Measurements from ENCODE around the gene FOXP3. TPM values are rescaled to one million over a fixed set of nuclear protein-coding genes. Genes with fewer than 3 reads are reported as not detected.

Gene FOXP3
- total and polyA plus RNA-seq, 2 of the 8 experiments (the other 6 are each of a cell fraction or from before 2014, with no cell fraction given): 0.37 to 0.54 TPM

DNA sequence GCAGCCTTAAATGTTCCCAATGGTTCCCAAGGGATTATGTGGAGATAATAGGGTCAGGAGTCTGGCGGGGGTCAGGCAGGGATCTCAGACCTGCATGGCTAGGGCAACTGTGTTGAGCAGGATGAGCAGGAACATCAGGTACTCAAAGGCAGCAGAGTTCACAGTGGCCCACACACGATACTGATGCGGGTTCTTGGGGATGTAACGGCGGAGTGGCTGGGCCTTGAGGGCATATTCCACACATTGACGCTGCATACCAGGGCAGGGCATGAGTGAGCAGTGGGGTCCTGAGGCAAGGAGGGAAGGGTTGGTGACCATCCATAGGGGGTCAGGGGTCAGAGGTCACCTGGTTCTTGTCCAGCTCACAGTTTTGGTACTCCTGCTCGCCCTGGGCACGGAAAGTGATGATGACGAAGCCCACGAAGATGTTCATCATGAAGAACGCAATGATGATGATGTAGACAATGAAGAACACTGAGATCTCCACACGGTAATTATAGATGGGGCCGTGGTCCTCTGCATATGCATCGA lies 49.4 kb downstream of the FOXP3 start:
- no peak overlapping the region for H3K23ac ChIP-seq (ENCODE audit: insufficient read length)
- no peak overlapping the region for H3K4ac ChIP-seq (replicated peaks; ENCODE audit: insufficient read length, low read depth, low read length)
- no peaks in the 10 kb centered on the region for H3K23me2 ChIP-seq (ENCODE audit: low read depth, low read length)
- H2BK12ac ChIP-seq (ENCODE audit: low read depth, low read length): no peak overlapping the region
- H4K91ac ChIP-seq (replicated peaks; ENCODE audit: insufficient read length, low read length): no peak overlapping the region
- no peaks in the 10 kb centered on the region for H3K36me3 ChIP-seq (ENCODE audit: control insufficient read depth in 2 of 4, insufficient read depth in 4 of 4, low read length in 3 of 4)
- no peak overlapping the region for H3K18ac ChIP-seq (ENCODE audit: extremely low read depth, low read length)
- 90% methylated on average over 14 of the region's 14 CpGs; no CpG with 5 or more reads in 1 of the 2 experiments for WGBS, 2 experiments (ENCODE audit: extremely low coverage in 1 of 2, insufficient coverage in 1 of 2, insufficient read length in 1 of 2, insufficient replicate concordance in 2 of 2, low coverage in 1 of 2, low lambda C conversion rate in 2 of 2, missing lambda C conversion rate in 1 of 2)
- ChIA-PET POLR2A (ENCODE audit: partially characterized antibody) (no interaction called here), CTCF (ENCODE audit: partially characterized antibody) (no interaction called here)
- DNase-seq (ENCODE audit: low read depth in 1 of 2, low spot score in 2 of 2) (no peak), FAIRE-seq (no peak)
- H3K27ac ChIP-seq (ENCODE audit: low read depth, low read length): no peak overlapping the region
- H3K79me2 ChIP-seq (ENCODE audit: control insufficient read depth in 1 of 2, insufficient read depth in 2 of 2, low read length in 2 of 2): no peaks in the 10 kb centered on the region
- H3K4me2 ChIP-seq (ENCODE audit: insufficient read depth in 1 of 2, low read depth in 2 of 2, low read length in 2 of 2): no peak overlapping the region
- H3K4me1 ChIP-seq (replicated peaks in 1 of 4; ENCODE audit: control insufficient read depth in 3 of 4, insufficient read depth in 4 of 4, low read length in 3 of 4): 0 out of 7 replicates have a peak, but pooled peaks cover 0 to under 1% (median 0%) of the 10 kb centered on the region in 4 experiments
- H2BK15ac ChIP-seq (ENCODE audit: low read length): no peak overlapping the region
- no peak overlapping the region for H2BK20ac ChIP-seq (ENCODE audit: low read length)
- H2AFZ ChIP-seq (ENCODE audit: low read length): no peak overlapping the region
- H4K20me1 ChIP-seq (replicated peaks in 1 of 2; ENCODE audit: control insufficient read depth in 1 of 2, insufficient read depth in 2 of 2, low read length in 2 of 2): no peaks in the 10 kb centered on the region
- no peak overlapping the region for H3K14ac ChIP-seq (ENCODE audit: insufficient read length)
- H3K27me3 ChIP-seq (replicated peaks in 1 of 4; ENCODE audit: control insufficient read depth in 3 of 4, extremely low read depth in 1 of 4, insufficient read depth in 3 of 4, low read length in 3 of 4): no peaks in the 10 kb centered on the region
- no peak overlapping the region for H3K9ac ChIP-seq (replicated peaks in 1 of 4; ENCODE audit: extremely low read depth in 1 of 4, low read depth in 3 of 4, low read length in 3 of 4)
- no peak overlapping the region for H3K4me3 ChIP-seq (ENCODE audit: extremely low read depth in 1 of 4, insufficient read depth in 2 of 4, low read depth in 3 of 4, low read length in 4 of 4)
- no peak overlapping the region for H3K56ac ChIP-seq (replicated peaks; ENCODE audit: insufficient read length, low read depth, low read length)
- no peaks in the 10 kb centered on the region for H3K9me3 ChIP-seq (ENCODE audit: insufficient read depth in 2 of 2, low read depth in 1 of 2, low read length in 1 of 2)
- no peak overlapping the region for H2AK5ac ChIP-seq (ENCODE audit: low read depth, low read length)
- no peaks in the 10 kb centered on the region for H3K79me1 ChIP-seq (ENCODE audit: low read depth, low read length)
- no peak overlapping the region for H2BK120ac ChIP-seq (replicated peaks; ENCODE audit: low read depth, low read length)
- H4K8ac ChIP-seq (ENCODE audit: extremely low read depth, insufficient read depth, low read length): no peak overlapping the region
- no peak overlapping the region for H4K5ac ChIP-seq (ENCODE audit: insufficient read length, low read depth, low read length)
- H2BK5ac ChIP-seq (ENCODE audit: low read depth, low read length): no peak overlapping the region
- TF ChIP-seq, protein P1, sequence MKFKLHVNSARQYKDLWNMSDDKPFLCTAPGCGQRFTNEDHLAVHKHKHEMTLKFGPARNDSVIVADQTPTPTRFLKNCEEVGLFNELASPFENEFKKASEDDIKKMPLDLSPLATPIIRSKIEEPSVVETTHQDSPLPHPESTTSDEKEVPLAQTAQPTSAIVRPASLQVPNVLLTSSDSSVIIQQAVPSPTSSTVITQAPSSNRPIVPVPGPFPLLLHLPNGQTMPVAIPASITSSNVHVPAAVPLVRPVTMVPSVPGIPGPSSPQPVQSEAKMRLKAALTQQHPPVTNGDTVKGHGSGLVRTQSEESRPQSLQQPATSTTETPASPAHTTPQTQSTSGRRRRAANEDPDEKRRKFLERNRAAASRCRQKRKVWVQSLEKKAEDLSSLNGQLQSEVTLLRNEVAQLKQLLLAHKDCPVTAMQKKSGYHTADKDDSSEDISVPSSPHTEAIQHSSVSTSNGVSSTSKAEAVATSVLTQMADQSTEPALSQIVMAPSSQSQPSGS (IDR thresholded peaks at IDR 0.05; ENCODE audit: low read length): no peak
- TF ChIP-seq KDM1A (IDR thresholded peaks at IDR 0.05; ENCODE audit: borderline replicate concordance, low read length): no peak
- no peak for TF ChIP-seq EP300 (IDR thresholded peaks at IDR 0.05; ENCODE audit: borderline replicate concordance in 1 of 2, low read depth in 2 of 2, low read length in 2 of 2)
- TF ChIP-seq CHD2 (IDR thresholded peaks at IDR 0.05; ENCODE audit: low read length): no peak
- no peak for TF ChIP-seq RAD21 (IDR thresholded peaks at IDR 0.05 in 1 of 2, conservative IDR thresholded peaks at IDR 0.05 in 1 of 2; ENCODE audit: low read depth in 2 of 2, low read length in 2 of 2)

All from H1 (cell line).